Measurements from ENCODE around the gene KIRREL3.

Gene KIRREL3

GRCh38 chr11:126736682-126737572 is 263.6 kb downstream of the KIRREL3 start:
- no peak overlapping the region for H3K4me3 ChIP-seq (ENCODE audit: low read length)
- peaks cover 25% of the 10 kb centered on the region for H3K4me1 ChIP-seq (ENCODE audit: insufficient read depth, low read length)
- no peak overlapping the region for H3K9ac ChIP-seq (ENCODE audit: low read depth, low read length)
- 87% methylated on average over 11 of the region's 12 CpGs for WGBS
- H3K36me3 ChIP-seq (ENCODE audit: insufficient read depth, low read length) = no peaks in the 10 kb centered on the region
- H3K9me3 ChIP-seq (ENCODE audit: insufficient read depth, low read depth, low read length) = no peaks in the 10 kb centered on the region
- no peaks in the 10 kb centered on the region for H3K27me3 ChIP-seq (ENCODE audit: insufficient read depth, low read length)
- H3K27ac ChIP-seq (ENCODE audit: low read depth, low read length) = no peak overlapping the region

GRCh38 chr11:126734752-126735151 is 265.8 kb downstream of the KIRREL3 start:
- no peaks in the 10 kb centered on the region for H3K9me3 ChIP-seq (ENCODE audit: insufficient read depth, low read depth, low read length)
- 92% methylated on average over 7 of the region's 7 CpGs for WGBS
- peaks cover 10% of the 10 kb centered on the region for H3K4me1 ChIP-seq (ENCODE audit: insufficient read depth, low read length)
- H3K9ac ChIP-seq (ENCODE audit: low read depth, low read length) = no peak overlapping the region
- no peaks in the 10 kb centered on the region for H3K36me3 ChIP-seq (ENCODE audit: insufficient read depth, low read length)
- H3K4me3 ChIP-seq (ENCODE audit: low read length) = no peak overlapping the region
- no peak overlapping the region for H3K27ac ChIP-seq (ENCODE audit: low read depth, low read length)
- no peaks in the 10 kb centered on the region for H3K27me3 ChIP-seq (ENCODE audit: insufficient read depth, low read length)

GRCh38 chr11:126733685-126734084 is 266.9 kb downstream of the KIRREL3 start:
- H3K27me3 ChIP-seq (ENCODE audit: insufficient read depth, low read length) = no peaks in the 10 kb centered on the region
- no peak overlapping the region for H3K4me3 ChIP-seq (ENCODE audit: low read length)
- no peak overlapping the region for H3K27ac ChIP-seq (ENCODE audit: low read depth, low read length)
- 91% methylated on average over 1 of the region's 2 CpGs for WGBS
- H3K9me3 ChIP-seq (ENCODE audit: insufficient read depth, low read depth, low read length) = no peaks in the 10 kb centered on the region
- peaks cover 7% of the 10 kb centered on the region for H3K4me1 ChIP-seq (ENCODE audit: insufficient read depth, low read length)
- H3K9ac ChIP-seq (ENCODE audit: low read depth, low read length) = no peak overlapping the region
- H3K36me3 ChIP-seq (ENCODE audit: insufficient read depth, low read length) = no peaks in the 10 kb centered on the region

GRCh38 chr11:126732981-126733380 is 267.6 kb downstream of the KIRREL3 start:
- WGBS = 86% methylated on average over 4 of the region's 4 CpGs
- Histone ChIP-seq H3K27ac (ENCODE audit: low read depth, low read length) (no peak overlapping the region), H3K4me3 (ENCODE audit: low read length) (no peak overlapping the region), H3K27me3 (ENCODE audit: insufficient read depth, low read length) (no peaks in the 10 kb centered on the region), H3K9ac (ENCODE audit: low read depth, low read length) (no peak overlapping the region), H3K9me3 (ENCODE audit: insufficient read depth, low read depth, low read length) (no peaks in the 10 kb centered on the region), H3K4me1 (ENCODE audit: insufficient read depth, low read length) (peaks cover 7% of the 10 kb centered on the region; the same call in 1 of the 2 replicates), H3K36me3 (ENCODE audit: insufficient read depth, low read length) (no peaks in the 10 kb centered on the region)

GRCh38 chr11:126731576-126732142 is 268.9 kb downstream of the KIRREL3 start:
- Histone ChIP-seq H3K9me3 (ENCODE audit: insufficient read depth, low read depth, low read length) (no peaks in the 10 kb centered on the region), H3K36me3 (ENCODE audit: insufficient read depth, low read length) (no peaks in the 10 kb centered on the region), H3K9ac (ENCODE audit: low read depth, low read length) (no peak overlapping the region), H3K4me1 (ENCODE audit: insufficient read depth, low read length) (peaks cover 7% of the 10 kb centered on the region; the same call in 1 of the 2 replicates), H3K27ac (ENCODE audit: low read depth, low read length) (no peak overlapping the region), H3K27me3 (ENCODE audit: insufficient read depth, low read length) (no peaks in the 10 kb centered on the region), H3K4me3 (ENCODE audit: low read length) (no peak overlapping the region)
- WGBS = 55% methylated on average over 4 of the region's 4 CpGs

DNA sequence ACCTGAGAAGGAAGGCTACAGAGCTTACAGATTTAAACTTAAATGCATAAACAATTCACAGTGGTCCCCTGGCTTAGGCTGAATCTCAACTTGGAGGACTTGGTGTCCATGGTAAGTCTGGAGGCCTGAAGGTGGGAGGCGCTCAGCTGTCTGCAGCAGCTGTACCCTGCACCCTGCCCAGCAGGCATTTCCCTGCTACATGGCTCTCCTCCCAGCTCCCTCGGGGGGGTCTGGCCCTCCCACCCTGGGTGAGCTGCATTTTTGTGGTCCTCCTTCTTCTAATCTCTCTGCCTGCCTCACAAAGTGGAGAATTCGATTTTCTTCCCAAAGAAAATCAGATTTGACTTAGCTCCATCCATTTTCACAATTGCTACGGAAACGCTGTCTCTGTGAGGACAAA is 273.2 kb downstream of the KIRREL3 start:
- Histone ChIP-seq H3K4me3 (ENCODE audit: low read length) (no peak overlapping the region), H3K4me1 (ENCODE audit: insufficient read depth, low read length) (peaks cover 7% of the 10 kb centered on the region; the same call in 1 of the 2 replicates), H3K27me3 (ENCODE audit: insufficient read depth, low read length) (no peaks in the 10 kb centered on the region), H3K27ac (ENCODE audit: low read depth, low read length) (no peak overlapping the region), H3K36me3 (ENCODE audit: insufficient read depth, low read length) (no peaks in the 10 kb centered on the region), H3K9ac (ENCODE audit: low read depth, low read length) (no peak overlapping the region), H3K9me3 (ENCODE audit: insufficient read depth, low read depth, low read length) (no peaks in the 10 kb centered on the region)
- 89% methylated on average over 5 of the region's 5 CpGs for WGBS

GRCh38 chr11:126725521-126725920 is 275.0 kb downstream of the KIRREL3 start:
- no peaks in the 10 kb centered on the region for H3K36me3 ChIP-seq (ENCODE audit: insufficient read depth, low read length)
- no peaks in the 10 kb centered on the region for H3K4me1 ChIP-seq (ENCODE audit: insufficient read depth, low read length)
- H3K9ac ChIP-seq (ENCODE audit: low read depth, low read length) = no peak overlapping the region
- H3K27ac ChIP-seq (ENCODE audit: low read depth, low read length) = no peak overlapping the region
- H3K4me3 ChIP-seq (ENCODE audit: low read length) = no peak overlapping the region
- H3K9me3 ChIP-seq (ENCODE audit: insufficient read depth, low read depth, low read length) = no peaks in the 10 kb centered on the region
- WGBS = 87% methylated on average over 7 of the region's 7 CpGs
- no peaks in the 10 kb centered on the region for H3K27me3 ChIP-seq (ENCODE audit: insufficient read depth, low read length)

- WGBS = 91% methylated on average over 5 of the region's 5 CpGs
- Histone ChIP-seq H3K27me3 (ENCODE audit: insufficient read depth, low read length) (no peaks in the 10 kb centered on the region), H3K4me3 (ENCODE audit: low read length) (no peak overlapping the region), H3K9ac (ENCODE audit: low read depth, low read length) (no peak overlapping the region), H3K9me3 (ENCODE audit: insufficient read depth, low read depth, low read length) (no peaks in the 10 kb centered on the region), H3K27ac (ENCODE audit: low read depth, low read length) (no peak overlapping the region), H3K36me3 (ENCODE audit: insufficient read depth, low read length) (no peaks in the 10 kb centered on the region), H3K4me1 (ENCODE audit: insufficient read depth, low read length) (no peaks in the 10 kb centered on the region)
Measured at GRCh38 chr11:126725043-126725442, 275.5 kb downstream of the KIRREL3 start.

DNA sequence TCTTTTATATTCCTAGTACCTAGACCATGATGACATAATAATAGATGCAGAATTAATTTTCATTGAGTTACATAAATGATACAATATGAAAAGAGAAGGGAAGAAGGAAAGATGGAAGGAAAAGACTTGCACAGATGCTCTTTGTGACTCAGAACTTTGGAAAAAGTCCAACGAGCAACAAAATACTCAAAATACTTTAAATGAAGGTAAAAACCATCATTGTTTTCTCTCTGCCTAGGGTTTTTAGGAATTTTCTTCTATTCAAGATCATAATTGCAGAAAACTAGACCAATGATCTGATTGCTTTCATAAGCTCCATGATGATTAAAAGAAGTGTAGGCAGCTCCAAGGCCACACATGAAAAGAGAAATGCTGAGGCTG is 276.9 kb downstream of the KIRREL3 start:
- H3K36me3 ChIP-seq (ENCODE audit: insufficient read depth, low read length) = no peaks in the 10 kb centered on the region
- WGBS = 88% methylated on average over 1 of the region's 1 CpG
- no peaks in the 10 kb centered on the region for H3K9me3 ChIP-seq (ENCODE audit: insufficient read depth, low read depth, low read length)
- H3K9ac ChIP-seq (ENCODE audit: low read depth, low read length) = no peak overlapping the region
- H3K4me3 ChIP-seq (ENCODE audit: low read length) = no peak overlapping the region
- H3K27ac ChIP-seq (ENCODE audit: low read depth, low read length) = no peak overlapping the region
- no peaks in the 10 kb centered on the region for H3K4me1 ChIP-seq (ENCODE audit: insufficient read depth, low read length)
- no peaks in the 10 kb centered on the region for H3K27me3 ChIP-seq (ENCODE audit: insufficient read depth, low read length)

DNA sequence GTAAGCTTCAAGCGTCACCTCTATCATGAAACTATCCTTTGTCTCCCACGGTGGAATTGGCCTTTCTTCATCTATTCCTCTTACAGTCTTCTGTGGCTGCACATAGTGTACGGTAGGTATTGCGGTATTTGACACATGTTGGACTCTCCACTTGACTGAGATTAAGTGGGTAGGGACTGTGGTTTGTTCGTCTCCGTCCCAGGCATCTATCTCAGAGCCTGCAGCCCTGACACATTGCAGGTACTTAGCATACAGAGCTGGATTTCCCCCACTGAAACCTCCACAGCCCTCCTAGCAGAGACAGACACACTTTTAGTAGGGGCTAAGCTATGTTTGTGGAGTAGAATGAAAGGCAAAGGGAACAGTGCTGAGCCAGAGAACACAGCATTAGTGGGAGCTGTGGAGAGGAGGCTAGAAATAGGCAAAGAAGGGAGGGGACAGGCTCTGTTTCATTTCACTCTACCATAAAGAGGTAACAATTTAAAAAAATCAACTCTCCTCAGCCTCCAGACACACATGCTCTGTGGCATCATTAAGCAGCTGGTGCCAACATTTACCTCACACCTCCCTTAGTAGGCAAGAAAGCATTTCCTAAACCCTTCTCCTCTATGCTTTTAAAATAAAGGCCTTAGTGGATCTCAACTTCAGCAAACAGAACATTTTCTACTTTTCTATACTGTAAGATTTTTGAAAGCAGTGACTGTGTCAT is 277.5 kb downstream of the KIRREL3 start:
- Histone ChIP-seq H3K36me3 (ENCODE audit: insufficient read depth, low read length) (no peaks in the 10 kb centered on the region), H3K27ac (ENCODE audit: low read depth, low read length) (no peak overlapping the region), H3K4me1 (ENCODE audit: insufficient read depth, low read length) (no peaks in the 10 kb centered on the region), H3K27me3 (ENCODE audit: insufficient read depth, low read length) (no peaks in the 10 kb centered on the region), H3K9ac (ENCODE audit: low read depth, low read length) (no peak overlapping the region), H3K9me3 (ENCODE audit: insufficient read depth, low read depth, low read length) (no peaks in the 10 kb centered on the region), H3K4me3 (ENCODE audit: low read length) (no peak overlapping the region)
- 96% methylated on average over 6 of the region's 6 CpGs for WGBS

DNA sequence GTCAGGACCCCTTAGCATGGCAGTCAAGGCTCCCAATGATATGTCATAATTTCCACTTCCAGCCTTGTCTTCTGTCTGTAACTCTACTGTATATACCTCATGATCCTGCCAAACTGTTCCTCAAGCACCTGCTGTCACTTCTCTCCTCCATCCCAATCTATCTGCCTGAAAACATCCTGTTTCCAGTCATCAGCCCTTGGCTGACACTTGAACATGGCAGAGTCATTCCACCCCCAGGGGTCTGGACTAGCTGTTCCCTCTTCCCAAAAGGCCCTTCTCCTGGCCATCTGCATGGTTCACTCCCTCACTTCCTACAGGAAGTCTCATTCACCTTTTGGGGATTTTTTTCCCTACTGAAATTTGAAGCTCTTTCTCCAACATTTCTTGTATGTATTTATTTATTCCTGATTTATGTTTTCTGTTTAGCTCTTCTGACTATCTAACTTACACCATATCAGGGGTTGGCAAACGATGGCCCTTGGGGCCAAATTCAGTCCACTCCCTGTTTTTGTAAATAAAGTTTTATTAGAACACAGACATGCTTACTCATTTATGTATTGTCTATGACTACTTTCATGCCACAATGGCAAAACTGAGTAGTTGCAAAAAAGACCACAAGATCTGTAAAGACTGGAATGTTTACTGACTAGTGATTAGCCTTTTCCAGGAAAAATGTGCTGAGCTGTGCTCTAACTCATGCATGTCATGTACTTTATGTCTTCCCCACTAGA is 278.4 kb downstream of the KIRREL3 start:
- Histone ChIP-seq H3K36me3 (ENCODE audit: insufficient read depth, low read length) (no peaks in the 10 kb centered on the region), H3K27ac (ENCODE audit: low read depth, low read length) (no peak overlapping the region), H3K4me1 (ENCODE audit: insufficient read depth, low read length) (no peaks in the 10 kb centered on the region), H3K4me3 (ENCODE audit: low read length) (no peak overlapping the region), H3K9ac (ENCODE audit: low read depth, low read length) (no peak overlapping the region), H3K9me3 (ENCODE audit: insufficient read depth, low read depth, low read length) (no peaks in the 10 kb centered on the region), H3K27me3 (ENCODE audit: insufficient read depth, low read length) (no peaks in the 10 kb centered on the region)
- no CpG with 5 or more reads among the region's 1 CpG for WGBS
